Breast epithelium (tissue), 3 donors: Measurements from ENCODE around the gene MYLK3.

Experiments
- CTCF ChIP-seq, 3 donors: fragments of 450-650 bp; IDR thresholded peaks; one replicate each; pipeline ENCODE4 v1.5.1; 2016 to 2017; ENCODE audit warnings: antibody characterized with exemption in 3 of 3, mild to moderate bottlenecking in 3 of 3, moderate library complexity in 3 of 3
- POLR2A ChIP-seq: fragments of 450-650 bp; IDR thresholded peaks from one replicate; pipeline ENCODE4 v1.6.1; 2016; ENCODE audit warnings: antibody characterized with exemption, mild to moderate bottlenecking, moderate library complexity

- TF ChIP-seq CTCF (IDR thresholded peaks at IDR 0.05) = no peak
- TF ChIP-seq POLR2A = no peak
Measured at GRCh38 chr16:46696957-46697356, 51.2 kb downstream of the MYLK3 start.
